ENCODE data around the gene RNF220.

DNA sequence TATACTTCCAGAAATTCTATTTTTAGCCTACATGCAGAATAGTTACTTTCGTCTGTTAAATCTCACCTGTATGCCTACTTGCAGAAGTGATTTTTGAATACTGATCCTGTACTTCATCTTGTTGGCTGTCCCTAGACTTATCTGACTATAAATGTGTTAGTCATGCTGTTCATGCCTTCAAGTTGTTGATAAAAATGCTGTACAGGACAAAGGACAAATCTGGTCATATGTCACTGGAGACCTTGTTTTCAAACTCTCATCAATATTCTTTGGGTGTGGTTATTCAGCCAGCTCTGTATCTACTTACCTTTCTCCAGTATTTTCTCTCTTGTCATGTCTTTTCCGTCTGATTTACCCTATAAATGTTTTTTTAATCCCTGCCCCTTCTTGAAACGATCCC, 132.9 kb downstream of the RNF220 start:
- no peak for TF ChIP-seq POLR2AphosphoS5 (IDR thresholded peaks at IDR 0.05)
- TF ChIP-seq, protein P1, sequence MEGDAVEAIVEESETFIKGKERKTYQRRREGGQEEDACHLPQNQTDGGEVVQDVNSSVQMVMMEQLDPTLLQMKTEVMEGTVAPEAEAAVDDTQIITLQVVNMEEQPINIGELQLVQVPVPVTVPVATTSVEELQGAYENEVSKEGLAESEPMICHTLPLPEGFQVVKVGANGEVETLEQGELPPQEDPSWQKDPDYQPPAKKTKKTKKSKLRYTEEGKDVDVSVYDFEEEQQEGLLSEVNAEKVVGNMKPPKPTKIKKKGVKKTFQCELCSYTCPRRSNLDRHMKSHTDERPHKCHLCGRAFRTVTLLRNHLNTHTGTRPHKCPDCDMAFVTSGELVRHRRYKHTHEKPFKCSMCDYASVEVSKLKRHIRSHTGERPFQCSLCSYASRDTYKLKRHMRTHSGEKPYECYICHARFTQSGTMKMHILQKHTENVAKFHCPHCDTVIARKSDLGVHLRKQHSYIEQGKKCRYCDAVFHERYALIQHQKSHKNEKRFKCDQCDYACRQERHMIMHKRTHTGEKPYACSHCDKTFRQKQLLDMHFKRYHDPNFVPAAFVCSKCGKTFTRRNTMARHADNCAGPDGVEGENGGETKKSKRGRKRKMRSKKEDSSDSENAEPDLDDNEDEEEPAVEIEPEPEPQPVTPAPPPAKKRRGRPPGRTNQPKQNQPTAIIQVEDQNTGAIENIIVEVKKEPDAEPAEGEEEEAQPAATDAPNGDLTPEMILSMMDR (IDR thresholded peaks at IDR 0.05 in 8 of 11, conservative IDR thresholded peaks at IDR 0.05 in 3 of 11): no peak

Data from spleen (tissue), 7 donors.